IMR-90 (cell line): ENCODE results near the gene MAML1. TPM values are rescaled to one million over a fixed set of nuclear protein-coding genes. Genes with fewer than 3 reads are reported as not detected.

Experiments used
- ATAC-seq: fragments of 200-7000 bp; cut with Tn5 transposase; 2 replicates; pipeline ENCODE4 v1.9.1; 2020; ENCODE audit warnings: low read depth, mild to moderate bottlenecking, moderate library complexity
- BruUV-seq: library from RNA; stranded (reverse); fragments of 400-500 nt; replicated peaks from 2 replicates; lab custom pipeline; 2021; lab: Mats Ljungman, UMichigan
- CTCF ChIA-PET: fragments of 300-600 bp; formaldehyde crosslinking; extraction: SDS; loops from one replicate; lab custom pipeline; 2021; ENCODE audit warnings: antibody characterized with exemption; lab: Yijun Ruan, JAX
- POLR2A ChIA-PET: fragments of 300-600 bp; sonication (Branson Sonifier 250); formaldehyde crosslinking; loops from one replicate; lab custom pipeline; 2022; ENCODE audit warnings: antibody characterized with exemption; ENCODE audit not compliant: unreplicated experiment; lab: Charles Lee
- DNase-seq: peaks from one replicate; pipeline ENCODE4 v3.0.0; 2013
- H2AFZ ChIP-seq: replicated peaks from 2 replicates; pipeline ENCODE3; 2013; ENCODE audit warnings: low read length, mild to moderate bottlenecking; ENCODE audit not compliant: poor library complexity
- H2AK5ac ChIP-seq: 2 replicates; pipeline ENCODE4 v1.6.1; 2013; ENCODE audit warnings: low read depth, low read length, inconsistent platforms
- H2AK9ac ChIP-seq: replicated peaks from 2 replicates; pipeline ENCODE3; 2013; ENCODE audit warnings: mild to moderate bottlenecking, low read depth, low read length, moderate library complexity; ENCODE audit not compliant: poor library complexity
- H2BK120ac ChIP-seq: 2 replicates; pipeline ENCODE4 v1.6.1; 2013; ENCODE audit warnings: low read depth, low read length, inconsistent platforms
- H2BK15ac ChIP-seq: 3 replicates; pipeline ENCODE4 v1.6.1; 2013; ENCODE audit warnings: low read depth, low read length, inconsistent platforms
- H2BK20ac ChIP-seq: 2 replicates; pipeline ENCODE4 v1.6.1; 2013; ENCODE audit warnings: low read depth, mild to moderate bottlenecking, inconsistent platforms, low read length, moderate library complexity
- H2BK5ac ChIP-seq: 2 replicates; pipeline ENCODE4 v1.6.1; 2013; ENCODE audit warnings: mild to moderate bottlenecking, low read depth, low read length, inconsistent platforms; ENCODE audit not compliant: poor library complexity, severe bottlenecking
- H3K14ac ChIP-seq: replicated peaks from 2 replicates; pipeline ENCODE4 v1.6.1; 2013; ENCODE audit warnings: low read depth, low read length, inconsistent platforms
- H3K18ac ChIP-seq: 2 replicates; pipeline ENCODE4 v1.6.1; 2013; ENCODE audit warnings: low read depth, low read length, control low read depth
- H3K23ac ChIP-seq: 2 replicates; pipeline ENCODE4 v1.6.1; 2013; ENCODE audit warnings: low read depth, low read length, inconsistent platforms
- H3K27ac ChIP-seq: 2 replicates; pipeline ENCODE4 v1.5.1; 2013; ENCODE audit warnings: mild to moderate bottlenecking, control low read depth, low read length; ENCODE audit not compliant: insufficient read depth
- H3K27me3 ChIP-seq: 2 replicates; pipeline ENCODE4 v1.6.1; 2013; ENCODE audit warnings: low read length; ENCODE audit not compliant: control insufficient read depth, insufficient read depth
- H3K36me3 ChIP-seq: 2 replicates; pipeline ENCODE4 v1.6.1; 2013; ENCODE audit warnings: low read length, mixed read lengths; ENCODE audit not compliant: control insufficient read depth, insufficient read depth
- H3K4ac ChIP-seq: 2 replicates; pipeline ENCODE4 v1.6.1; 2013; ENCODE audit warnings: low read depth, low read length, inconsistent platforms
- H3K4me1 ChIP-seq: 2 replicates; pipeline ENCODE4 v1.6.1; 2013; ENCODE audit warnings: low read length, mixed read lengths; ENCODE audit not compliant: control insufficient read depth, insufficient read depth
- H3K4me2 ChIP-seq: 2 replicates; pipeline ENCODE4 v1.6.1; 2013; ENCODE audit warnings: low read depth, mild to moderate bottlenecking, control low read depth, low read length, moderate library complexity
- H3K4me3 ChIP-seq: 2 replicates; pipeline ENCODE4 v1.5.1; 2013; ENCODE audit warnings: low read depth, mild to moderate bottlenecking, control low read depth, low read length, moderate library complexity; ENCODE audit not compliant: insufficient read depth
- H3K56ac ChIP-seq: 2 replicates; pipeline ENCODE4 v1.6.1; 2013; ENCODE audit warnings: low read length, inconsistent platforms; ENCODE audit not compliant: insufficient read depth; ENCODE audit errors: extremely low read depth
- H3K79me1 ChIP-seq, 2 experiments: 2 replicates each; pipeline ENCODE4 v1.6.1; 2013; ENCODE audit warnings: low read length in 2 of 2, inconsistent platforms in 1 of 2, low read depth in 1 of 2
- H3K9ac ChIP-seq: 2 replicates; pipeline ENCODE4 v1.6.1; 2013; ENCODE audit warnings: low read depth, low read length, control low read depth
- H3K9me1 ChIP-seq: 2 replicates; pipeline ENCODE4 v1.6.1; 2013; ENCODE audit warnings: low read length, inconsistent platforms; ENCODE audit not compliant: insufficient read depth
- H3K9me3 ChIP-seq: 2 replicates; pipeline ENCODE4 v1.6.1; 2013; ENCODE audit warnings: low read length; ENCODE audit not compliant: control insufficient read depth, insufficient read depth
- H4K20me1 ChIP-seq: 2 replicates; pipeline ENCODE4 v1.6.1; 2013; ENCODE audit warnings: low read length, inconsistent platforms; ENCODE audit not compliant: insufficient read depth
- H4K5ac ChIP-seq: 2 replicates; pipeline ENCODE4 v1.6.1; 2013; ENCODE audit warnings: mild to moderate bottlenecking, low read depth, low read length, control low read depth
- H4K8ac ChIP-seq, 2 experiments: 2 replicates each; pipeline ENCODE4 v1.6.1; 2013; ENCODE audit warnings: low read depth in 2 of 2, low read length in 2 of 2, control low read depth in 1 of 2, inconsistent platforms in 1 of 2
- H4K91ac ChIP-seq: 2 replicates; pipeline ENCODE4 v1.6.1; 2013; ENCODE audit warnings: low read depth, low read length, inconsistent platforms; ENCODE audit not compliant: insufficient read depth
- MAZ ChIP-seq: IDR thresholded peaks from 2 replicates; pipeline ENCODE4 v1.6.1; 2012; ENCODE audit warnings: low read depth, mild to moderate bottlenecking, low read length, improper control_type of control experiment, moderate library complexity, borderline replicate concordance
- MXI1 ChIP-seq: IDR thresholded peaks from 2 replicates; pipeline ENCODE4 v1.6.1; 2012; ENCODE audit warnings: low read depth, mild to moderate bottlenecking, low read length, moderate library complexity, borderline replicate concordance
- NFE2L2 ChIP-seq: fragments of 150-350 bp; IDR thresholded peaks from 2 replicates; pipeline ENCODE4 v1.6.1; 2016; ENCODE audit warnings: low read depth, mild to moderate bottlenecking, low read length
- POLR2A ChIP-seq: IDR thresholded peaks from 2 replicates; pipeline ENCODE4 v1.6.1; 2012; ENCODE audit warnings: mild to moderate bottlenecking, low read depth, low read length
- WGBS, 2 experiments: methylation state at CpG; one replicate each; pipeline versions ENCODE4 v1.1.5 to v1.1.7; 2013; ENCODE audit warnings: missing lambda C conversion rate in 2 of 2; ENCODE audit not compliant: insufficient read length in 1 of 2; ENCODE audit errors: extremely low coverage in 2 of 2; 5-methylcytosine and 5-hydroxymethylcytosine counted together
- dilution Hi-C: fragments of 300-500 bp; cut with HindIII; formaldehyde crosslinking; loops from one replicate; pipeline ENCODE4 v1.14.3; 2018; ENCODE audit warnings: low sequenced_read_pairs; ENCODE audit not compliant: unreplicated experiment
- in situ Hi-C: fragments of 300-500 bp; cut with MboI; formaldehyde crosslinking; loops from 3 replicates; pipeline ENCODE4 v1.14.3; 2019; ENCODE audit warnings: low sequenced_read_pairs, inconsistent platforms, mixed read lengths
- intact Hi-C: fragments of 100-400 bp; cut with micrococcal nuclease; formaldehyde crosslinking; loops from 2 replicates; pipeline ENCODE4 v1.10.0; 2022
- polyA plus RNA-seq, 3 experiments: library from polyadenylated mRNA; depleted of rRNA; stranded (reverse); fragments of >200 nt; gene quantifications; 2 replicates each; pipeline ENCODE4 v1.2.3, GENCODE V29; 2012; ENCODE audit warnings: low replicate concordance in 1 of 3
- total RNA-seq: library from RNA; depleted of rRNA; stranded (reverse); fragments of >200 nt; gene quantifications from 2 replicates; pipeline ENCODE4 v1.2.3, GENCODE V29; 2012

The MAML1 gene
- total and polyA plus RNA-seq, 2 of the 4 experiments (the other 2 are of a cell fraction), result 4.7 to 10.2 TPM

- Histone ChIP-seq H3K4ac (peak overlapping the region; percentile 54), H3K4me2 (peak overlapping the region; percentile 95), H2AK5ac (0 out of 2 replicates have a peak overlapping the region, but pooled peaks have one; percentile 63), H2AFZ (peak overlapping the region; percentile 89), H3K18ac (peak overlapping the region; percentile 4; the same call in 1 of the 2 replicates), H2BK120ac (no peak overlapping the region), H3K4me1 (peaks cover 39% of the 10 kb centered on the region), H4K91ac (no peak overlapping the region; the same call in 1 of the 2 replicates), H3K14ac (peak overlapping the region; percentile 67; the same call in 1 of the 2 replicates), H2BK15ac (no peak overlapping the region), H4K5ac (no peak overlapping the region), H3K9me1 (peaks cover 36% of the 10 kb centered on the region), H2BK20ac (no peak overlapping the region), H3K27ac (peak overlapping the region; percentile 90), H3K4me3 (peak overlapping the region; percentile 87), H2AK9ac (peak overlapping the region; percentile 99), H3K56ac (no peak overlapping the region), H3K23ac (peak overlapping the region; percentile 81), H3K9me3 (no peaks in the 10 kb centered on the region), H3K36me3 (peaks cover 41% of the 10 kb centered on the region), H4K8ac (no peak overlapping the region), H3K9ac (peak overlapping the region; percentile 79), H3K79me1 (peaks cover 19 to 67% of the 10 kb centered on the region in 2 experiments), H2BK5ac (peak overlapping the region; percentile 87), H3K27me3 (no peaks in the 10 kb centered on the region), H4K20me1 (peaks cover 58% of the 10 kb centered on the region)
- ChIA-PET POLR2A (no interaction called here), CTCF (no interaction called here)
- intact Hi-C loops, result loop anchor here (5.0 kb wide), 1 partner anchor 199 kb away; the partner anchor contains the start of gene HNRNPH1
- dilution Hi-C loops, result no loop called here
- DNase-seq, result peak; percentile 90
- WGBS, 2 experiments, result 0% methylated on average over 30 of the region's 54 CpGs; no CpG with 5 or more reads in 1 of the 2 experiments
- ATAC-seq, result peak; percentile 62
- no TSS peak for BruUV-seq
- in situ Hi-C loops, result no loop called here
- TF ChIP-seq NFE2L2, result no peak
- peak; percentile 65 for TF ChIP-seq MXI1
- TF ChIP-seq POLR2A, result peak; percentile 56
- TF ChIP-seq MAZ, result peak; percentile 40; the same call in 1 of the 2 replicates
Observed at GRCh38 chr5:179821298-179822058, 88.9 kb downstream of the MAML1 start.
